ENCODE data around the gene TBATA. TPM values are rescaled to one million over a fixed set of nuclear protein-coding genes. Genes with fewer than 3 reads are reported as not detected.

TBATA gene
- polyA plus RNA-seq, 1 donor (not counting 4 experiments of a cell fraction or from before 2014, with no cell fraction given), result not detected

DNA sequence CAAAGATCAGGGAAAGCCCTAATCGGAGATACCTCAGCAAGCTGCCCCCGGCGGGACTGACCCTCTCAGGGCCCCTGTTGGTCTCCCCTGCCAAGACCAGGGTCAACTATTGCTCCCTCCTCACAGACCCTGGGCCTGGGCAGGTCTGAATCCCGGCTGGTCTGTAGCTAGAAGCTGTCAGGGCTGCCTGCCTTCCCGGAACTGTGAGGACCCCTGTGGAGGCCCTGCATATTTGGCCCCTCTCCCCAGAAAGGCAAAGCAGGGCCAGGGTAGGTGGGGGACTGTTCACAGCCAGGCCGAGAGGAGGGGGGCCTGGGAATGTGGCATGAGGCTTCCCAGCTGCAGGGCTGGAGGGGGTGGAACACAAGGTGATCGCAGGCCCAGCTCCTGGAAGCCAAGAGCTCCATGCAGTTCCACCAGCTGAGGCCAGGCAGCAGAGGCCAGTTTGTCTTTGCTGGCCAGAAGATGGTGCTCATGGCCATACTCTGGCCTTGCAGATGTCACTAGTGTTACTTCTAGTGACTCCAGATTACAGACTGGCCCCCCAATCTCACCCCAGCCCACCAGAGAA is 24.1 kb downstream of the TBATA start:
- no peaks in the 10 kb centered on the region for H3K79me2 ChIP-seq (ENCODE audit: control insufficient read depth, insufficient read depth, low read length)
- dilution Hi-C loops (cut with MboI; ENCODE audit: extremely low pct_ligation_motif_present, low sequenced_read_pairs), result no loop called here
- no peaks in the 10 kb centered on the region for H3K9me3 ChIP-seq (ENCODE audit: control insufficient read depth, low read depth, low read length)
- no peak for DNase-seq (ENCODE audit: low read depth, low spot score)
- TF ChIP-seq CTCF (optimal IDR thresholded peaks at IDR 0.05 in 1 of 3, IDR thresholded peaks at IDR 0.05 in 1 of 3, conservative IDR thresholded peaks at IDR 0.05 in 1 of 3; ENCODE audit: extremely low read depth in 1 of 3, insufficient read depth in 2 of 3, low read length in 3 of 3), result peak in 2 of 3 experiments; percentile 31 to 47
- TF ChIP-seq EZH2 (IDR thresholded peaks at IDR 0.05; ENCODE audit: low read length), result no peak
- H3K36me3 ChIP-seq (ENCODE audit: control insufficient read depth in 2 of 2, extremely low read depth in 1 of 2, insufficient read depth in 2 of 2, low read length in 2 of 2), result no peaks in the 10 kb centered on the region
- no peak overlapping the region for H3K27ac ChIP-seq (ENCODE audit: control insufficient read depth, insufficient read depth, low read length)
- H3K9ac ChIP-seq (ENCODE audit: control insufficient read depth, extremely low read depth, insufficient read depth, low read length), result no peak overlapping the region
- no peak for FAIRE-seq
- peaks cover 4% of the 10 kb centered on the region for H3K4me1 ChIP-seq (ENCODE audit: control insufficient read depth, extremely low read depth, insufficient read depth, low read length)
- H3K4me2 ChIP-seq (ENCODE audit: control insufficient read depth, extremely low read depth, insufficient read depth, low read depth, low read length), result no peak overlapping the region
- H3K27me3 ChIP-seq (ENCODE audit: control insufficient read depth, extremely low read depth, insufficient read depth, low read length), result peaks cover 27% of the 10 kb centered on the region
- no peak overlapping the region for H2AFZ ChIP-seq (ENCODE audit: control insufficient read depth, low read length)
- H4K20me1 ChIP-seq (ENCODE audit: control insufficient read depth, extremely low read depth, insufficient read depth, low read length), result peaks cover 3% of the 10 kb centered on the region
- H3K9me1 ChIP-seq (ENCODE audit: control insufficient read depth, extremely low read depth, insufficient read depth, low read length), result no peaks in the 10 kb centered on the region
- no peak overlapping the region for H3K4me3 ChIP-seq (ENCODE audit: control insufficient read depth in 2 of 3, extremely low read depth in 1 of 3, insufficient read depth in 2 of 3, low read depth in 1 of 3, low read length in 3 of 3)

- no peak overlapping the region for H2AFZ ChIP-seq (ENCODE audit: control insufficient read depth, low read length)
- DNase-seq (ENCODE audit: low read depth, low spot score) (no peak), FAIRE-seq (no peak)
- H3K4me2 ChIP-seq (ENCODE audit: control insufficient read depth, extremely low read depth, insufficient read depth, low read depth, low read length), result no peak overlapping the region
- H4K20me1 ChIP-seq (ENCODE audit: control insufficient read depth, extremely low read depth, insufficient read depth, low read length), result peaks cover 3% of the 10 kb centered on the region
- no peaks in the 10 kb centered on the region for H3K9me3 ChIP-seq (ENCODE audit: control insufficient read depth, low read depth, low read length)
- H3K4me1 ChIP-seq (ENCODE audit: control insufficient read depth, extremely low read depth, insufficient read depth, low read length), result peaks cover 4% of the 10 kb centered on the region
- no peaks in the 10 kb centered on the region for H3K79me2 ChIP-seq (ENCODE audit: control insufficient read depth, insufficient read depth, low read length)
- peaks cover 27% of the 10 kb centered on the region for H3K27me3 ChIP-seq (ENCODE audit: control insufficient read depth, extremely low read depth, insufficient read depth, low read length)
- H3K36me3 ChIP-seq (ENCODE audit: control insufficient read depth in 2 of 2, extremely low read depth in 1 of 2, insufficient read depth in 2 of 2, low read length in 2 of 2), result no peaks in the 10 kb centered on the region
- H3K9me1 ChIP-seq (ENCODE audit: control insufficient read depth, extremely low read depth, insufficient read depth, low read length), result no peaks in the 10 kb centered on the region
- dilution Hi-C loops (cut with MboI; ENCODE audit: extremely low pct_ligation_motif_present, low sequenced_read_pairs), result no loop called here
- H3K9ac ChIP-seq (ENCODE audit: control insufficient read depth, extremely low read depth, insufficient read depth, low read length), result no peak overlapping the region
- H3K27ac ChIP-seq (ENCODE audit: control insufficient read depth, insufficient read depth, low read length), result no peak overlapping the region
- TF ChIP-seq CTCF (optimal IDR thresholded peaks at IDR 0.05 in 1 of 3, IDR thresholded peaks at IDR 0.05 in 1 of 3, conservative IDR thresholded peaks at IDR 0.05 in 1 of 3; ENCODE audit: extremely low read depth in 1 of 3, insufficient read depth in 2 of 3, low read length in 3 of 3) (no peak), EZH2 (IDR thresholded peaks at IDR 0.05; ENCODE audit: low read length) (no peak)
- no peak overlapping the region for H3K4me3 ChIP-seq (ENCODE audit: control insufficient read depth in 2 of 3, extremely low read depth in 1 of 3, insufficient read depth in 2 of 3, low read depth in 1 of 3, low read length in 3 of 3)
Measured at GRCh38 chr10:70760271-70760787, 24.8 kb downstream of the TBATA start.
